OCI-LY7 (cell line): ENCODE data around the gene PLIN5.

Experiments
- CTCF ChIP-seq: fragments of 200-600 bp; sonication (generic); conservative IDR thresholded peaks from 2 replicates; pipeline ENCODE4 v1.5.1; 2014; ENCODE audit warnings: mild to moderate bottlenecking, antibody characterized with exemption, low read length, moderate library complexity, mixed read lengths
- EZH2phosphoT487 ChIP-seq: fragments of 200-600 bp; sonication (generic); IDR thresholded peaks from 2 replicates; pipeline ENCODE4 v1.6.1; 2018; ENCODE audit warnings: low read depth, borderline replicate concordance, mild to moderate bottlenecking, mixed run types, antibody characterized with exemption, low read length, moderate library complexity, mixed read lengths

- TF ChIP-seq CTCF (no peak), EZH2phosphoT487 (no peak)
These were observed 27.9 kb downstream of the PLIN5 start for GRCh38 chr19:4507150-4507452.
